B cell (primary cell): Measurements from ENCODE around the gene VSTM1. TPM values are rescaled to one million over a fixed set of nuclear protein-coding genes. Genes with fewer than 3 reads are reported as not detected.

Experiments
- ATAC-seq: fragments of 200-7000 bp; cut with Tn5 transposase; one replicate; pipeline ENCODE4 v1.10.0; 2021; ENCODE audit warnings: low read depth, mild to moderate bottlenecking, moderate number of reproducible peaks, moderate library complexity
- CTCF ChIA-PET: fragments of 350-600 bp; sonication (Branson Sonifier 250); formaldehyde crosslinking; loops from one replicate; lab custom pipeline; 2021; ENCODE audit warnings: antibody characterized with exemption, inconsistent platforms; lab: Charles Lee
- POLR2A ChIA-PET: fragments of 350-600 bp; sonication (Branson Sonifier 250); formaldehyde crosslinking; loops from one replicate; lab custom pipeline; 2021; ENCODE audit warnings: antibody characterized with exemption; lab: Charles Lee
- DNase-seq: peaks from one replicate; pipeline ENCODE4 v3.0.0; 2013
- H2AFZ ChIP-seq: 2 replicates; pipeline ENCODE4 v1.6.1; 2012; ENCODE audit warnings: mild to moderate bottlenecking, low read depth, low read length; ENCODE audit not compliant: insufficient read depth, poor library complexity, severe bottlenecking
- H3K27ac ChIP-seq, 2 donors: 1 replicate in 1 of 2; 2 replicates in 1 of 2; pipeline ENCODE4 v1.5.1; 2012 to 2013; ENCODE audit warnings: low read length in 2 of 2, mild to moderate bottlenecking in 2 of 2, moderate library complexity in 1 of 2
- H3K27me3 ChIP-seq, 4 experiments: fragments of 200-600 bp in 1 of 4; sonication (generic) in 1 of 4; replicated peaks in 1 of 4; 1 replicate in 2 of 4; 2 replicates in 2 of 4; pipeline versions ENCODE4 v1.6.1 to v1.7.0; 2013 to 2016; ENCODE audit warnings: low read length in 3 of 4, mild to moderate bottlenecking in 2 of 4, mixed read lengths in 1 of 4, moderate library complexity in 1 of 4; ENCODE audit not compliant: insufficient read depth in 4 of 4, control insufficient read depth in 3 of 4; ENCODE audit errors: control extremely low read depth in 1 of 4
- H3K36me3 ChIP-seq, 2 experiments: replicated peaks in 1 of 2; 1 replicate in 1 of 2; 2 replicates in 1 of 2; pipeline versions ENCODE4 v1.6.1 to v1.7.1; 2013; ENCODE audit warnings: low read length in 1 of 2; ENCODE audit not compliant: insufficient read depth in 2 of 2, control insufficient read depth in 1 of 2; ENCODE audit errors: control extremely low read depth in 1 of 2, extremely low read depth in 1 of 2
- H3K4me1 ChIP-seq, 2 donors: fragments of 200-600 bp in 1 of 2; sonication (generic) in 1 of 2; 1 replicate in 1 of 2; 2 replicates in 1 of 2; pipeline versions ENCODE4 v1.5.1 to v1.6.1; 2013 to 2017; ENCODE audit warnings: low read length in 2 of 2; ENCODE audit not compliant: control insufficient read depth in 2 of 2, insufficient read depth in 2 of 2
- H3K4me2 ChIP-seq: replicated peaks from 2 replicates; pipeline ENCODE3; 2012; ENCODE audit warnings: mild to moderate bottlenecking, low read depth, low read length; ENCODE audit not compliant: poor library complexity, severe bottlenecking
- H3K4me3 ChIP-seq, 5 experiments: fragments of 200-600 bp in 1 of 5; sonication (generic) in 1 of 5; 1 replicate in 3 of 5; 2 replicates in 2 of 5; pipeline versions ENCODE4 v1.5.1 to v1.7.0; 2011 to 2016; ENCODE audit warnings: low read length in 4 of 5, mild to moderate bottlenecking in 4 of 5, low read depth in 2 of 5, control low read depth in 1 of 5, moderate library complexity in 1 of 5; ENCODE audit not compliant: insufficient read depth in 1 of 5; ENCODE audit errors: control extremely low read depth in 1 of 5, extremely low read depth in 1 of 5
- H3K79me2 ChIP-seq: fragments of 200-600 bp; sonication (generic); one replicate; pipeline ENCODE4 v1.6.0; 2016; ENCODE audit warnings: low read length; ENCODE audit not compliant: control insufficient read depth, insufficient read depth
- H3K9ac ChIP-seq: fragments of 200-600 bp; sonication (generic); 2 replicates; pipeline ENCODE4 v1.6.1; 2017; ENCODE audit warnings: mild to moderate bottlenecking, low read length, moderate library complexity
- H3K9me3 ChIP-seq, 3 donors: one replicate each; pipeline versions ENCODE4 v1.6.1 to v1.7.1; 2013; ENCODE audit warnings: low read length in 2 of 3; ENCODE audit not compliant: control insufficient read depth in 2 of 3, insufficient read depth in 1 of 3; ENCODE audit errors: control extremely low read depth in 1 of 3
- H4K20me1 ChIP-seq: 2 replicates; pipeline ENCODE4 v1.6.0; 2012; ENCODE audit warnings: mild to moderate bottlenecking, low read length; ENCODE audit not compliant: insufficient read depth, control insufficient read depth, poor library complexity, severe bottlenecking
- H3K27ac Mint-ChIP-seq: one replicate; pipeline ENCODE4 v1.8.0; 2021; ENCODE audit warnings: mixed read lengths
- H3K27me3 Mint-ChIP-seq: one replicate; pipeline ENCODE4 v1.8.0; 2021; ENCODE audit warnings: mixed read lengths
- H3K4me1 Mint-ChIP-seq: one replicate; pipeline ENCODE4 v1.8.0; 2021; ENCODE audit warnings: mixed read lengths
- H3K4me3 Mint-ChIP-seq: one replicate; pipeline ENCODE4 v1.8.0; 2021; ENCODE audit warnings: mixed read lengths
- H3K9me3 Mint-ChIP-seq: one replicate; pipeline ENCODE4 v1.8.0; 2022; ENCODE audit warnings: mixed read lengths; ENCODE audit not compliant: insufficient read depth
- EZH2 ChIP-seq: IDR thresholded peaks from 2 replicates; pipeline ENCODE4 v1.6.1; 2012; ENCODE audit warnings: borderline replicate concordance, low read depth, mild to moderate bottlenecking, moderate library complexity, low read length; ENCODE audit not compliant: insufficient read depth, poor library complexity, severe bottlenecking
- WGBS: methylation state at CpG from one replicate; pipeline ENCODE4 v1.1.5; 2013; ENCODE audit warnings: missing lambda C conversion rate; ENCODE audit not compliant: insufficient coverage; 5-methylcytosine and 5-hydroxymethylcytosine counted together
- intact Hi-C: fragments of 100-400 bp; cut with micrococcal nuclease; formaldehyde crosslinking; loops from one replicate; pipeline ENCODE4 v1.10.0; 2022
- polyA plus RNA-seq: library from polyadenylated mRNA; depleted of rRNA; stranded (reverse); fragments of >200 nt; gene quantifications from 2 replicates; pipeline ENCODE4 v1.2.3, GENCODE V29; 2012
- total RNA-seq, 2 donors: library from RNA; stranded (reverse); fragments of 120-200 nt in 1 of 2; gene quantifications; 1 replicate in 1 of 2; 2 replicates in 1 of 2; pipeline versions ENCODE4 v1.2.3 to v1.2.4, GENCODE V29; 2013 to 2022
- TF ChIP-seq, protein P1 (sequence below): fragments of 200-600 bp; IDR thresholded peaks from one replicate; pipeline ENCODE4 v1.8.0; 2022; ENCODE audit warnings: antibody characterized with exemption, mild to moderate bottlenecking

VSTM1 gene
- total and polyA plus RNA-seq, 2 donors (not counting 1 experiment from before 2014, with no cell fraction given) = 0.82 TPM; not detected in 1

GRCh38 chr19:54001496-54001895 lies 62.2 kb downstream of the VSTM1 start:
- Mint-ChIP-seq H3K9me3 (no peaks in the 10 kb centered on the region), H3K27me3 (peaks cover 22% of the 10 kb centered on the region), H3K27ac (no peak overlapping the region), H3K4me3 (no peak overlapping the region), H3K4me1 (no peaks in the 10 kb centered on the region)
- POLR2A ChIA-PET = no interaction called here
- Histone ChIP-seq H4K20me1 (no peaks in the 10 kb centered on the region), H3K27ac (no peak overlapping the region), H3K27me3 (peaks cover 0 to 3% (median 0%) of the 10 kb centered on the region in 4 experiments), H3K4me2 (no peak overlapping the region), H3K4me1 (no peaks in the 10 kb centered on the region), H3K9me3 (peaks cover 0 to 11% (median 0%) of the 10 kb centered on the region in 3 donors), H2AFZ (no peak overlapping the region), H3K4me3 (no peak overlapping the region), H3K79me2 (no peaks in the 10 kb centered on the region), H3K36me3 (no peaks in the 10 kb centered on the region), H3K9ac (no peak overlapping the region)
- intact Hi-C loops = no loop called here
- no peak for ATAC-seq
- TF ChIP-seq, protein P1, sequence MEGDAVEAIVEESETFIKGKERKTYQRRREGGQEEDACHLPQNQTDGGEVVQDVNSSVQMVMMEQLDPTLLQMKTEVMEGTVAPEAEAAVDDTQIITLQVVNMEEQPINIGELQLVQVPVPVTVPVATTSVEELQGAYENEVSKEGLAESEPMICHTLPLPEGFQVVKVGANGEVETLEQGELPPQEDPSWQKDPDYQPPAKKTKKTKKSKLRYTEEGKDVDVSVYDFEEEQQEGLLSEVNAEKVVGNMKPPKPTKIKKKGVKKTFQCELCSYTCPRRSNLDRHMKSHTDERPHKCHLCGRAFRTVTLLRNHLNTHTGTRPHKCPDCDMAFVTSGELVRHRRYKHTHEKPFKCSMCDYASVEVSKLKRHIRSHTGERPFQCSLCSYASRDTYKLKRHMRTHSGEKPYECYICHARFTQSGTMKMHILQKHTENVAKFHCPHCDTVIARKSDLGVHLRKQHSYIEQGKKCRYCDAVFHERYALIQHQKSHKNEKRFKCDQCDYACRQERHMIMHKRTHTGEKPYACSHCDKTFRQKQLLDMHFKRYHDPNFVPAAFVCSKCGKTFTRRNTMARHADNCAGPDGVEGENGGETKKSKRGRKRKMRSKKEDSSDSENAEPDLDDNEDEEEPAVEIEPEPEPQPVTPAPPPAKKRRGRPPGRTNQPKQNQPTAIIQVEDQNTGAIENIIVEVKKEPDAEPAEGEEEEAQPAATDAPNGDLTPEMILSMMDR = no peak
- TF ChIP-seq EZH2 = no peak
- DNase-seq = no peak
- 100% methylated on average over 1 of the region's 2 CpGs for WGBS
- CTCF ChIA-PET = interaction anchor here (1.5 kb wide), 1 partner anchor 22 kb away, joined by 5 read pairs; no protein-coding TSS in a partner anchor

- ATAC-seq (no peak), DNase-seq (no peak)
- Mint-ChIP-seq H3K27me3 (peaks cover 36% of the 10 kb centered on the region), H3K9me3 (no peaks in the 10 kb centered on the region), H3K27ac (no peak overlapping the region), H3K4me3 (no peak overlapping the region), H3K4me1 (no peaks in the 10 kb centered on the region)
- Histone ChIP-seq H2AFZ (no peak overlapping the region), H3K9me3 (peaks cover 0 to 11% (median 0%) of the 10 kb centered on the region in 3 donors), H3K4me2 (no peak overlapping the region), H4K20me1 (no peaks in the 10 kb centered on the region), H3K79me2 (no peaks in the 10 kb centered on the region), H3K27ac (no peak overlapping the region), H3K4me1 (no peaks in the 10 kb centered on the region), H3K27me3 (peaks cover 0 to 4% (median 1%) of the 10 kb centered on the region in 4 experiments), H3K4me3 (no peak overlapping the region), H3K36me3 (no peaks in the 10 kb centered on the region), H3K9ac (no peak overlapping the region)
- intact Hi-C loops = no loop called here
- ChIA-PET CTCF (no interaction called here), POLR2A (no interaction called here)
- no peak for TF ChIP-seq EZH2
- TF ChIP-seq, protein P1 = no peak
- WGBS = 76% methylated on average over 5 of the region's 5 CpGs
Measured at GRCh38 chr19:53999694-54000093, 64.0 kb downstream of the VSTM1 start.
